Spleen (tissue), 7 donors: ENCODE data around the gene NARF.

Experiments used
- POLR2A ChIP-seq, 3 donors: fragments of 450-650 bp; IDR thresholded peaks; one replicate each; pipeline ENCODE4 v1.5.1; 2017; ENCODE audit warnings: antibody characterized with exemption in 3 of 3, mild to moderate bottlenecking in 1 of 3
- POLR2AphosphoS5 ChIP-seq, 3 donors: sonication (generic); formaldehyde crosslinking; IDR thresholded peaks; one replicate each; pipeline ENCODE4 v1.5.1; 2017; ENCODE audit warnings: antibody characterized with exemption in 3 of 3
- TF ChIP-seq, protein P1 (sequence below), 11 experiments: fragments of 200-600 bp in 7 of 11; fragments of 450-650 bp in 4 of 11; sonication (generic) in 4 of 11; IDR thresholded peaks in 8 of 11; conservative IDR thresholded peaks in 3 of 11; 1 replicate in 7 of 11; 2 replicates in 4 of 11; pipeline versions ENCODE4 v1.4.0 to v1.8.0; 2016 to 2021; ENCODE audit warnings: antibody characterized with exemption in 11 of 11, inconsistent platforms in 4 of 11, mild to moderate bottlenecking in 1 of 11
- donor health status: DM: no; HTN: no; CAD: no; lungs with moderate emphysema.
- donor health status: DM: no; HTN: no; CAD: no.
- donor health status: DM: no; HTN: no; CAD: no.

DNA sequence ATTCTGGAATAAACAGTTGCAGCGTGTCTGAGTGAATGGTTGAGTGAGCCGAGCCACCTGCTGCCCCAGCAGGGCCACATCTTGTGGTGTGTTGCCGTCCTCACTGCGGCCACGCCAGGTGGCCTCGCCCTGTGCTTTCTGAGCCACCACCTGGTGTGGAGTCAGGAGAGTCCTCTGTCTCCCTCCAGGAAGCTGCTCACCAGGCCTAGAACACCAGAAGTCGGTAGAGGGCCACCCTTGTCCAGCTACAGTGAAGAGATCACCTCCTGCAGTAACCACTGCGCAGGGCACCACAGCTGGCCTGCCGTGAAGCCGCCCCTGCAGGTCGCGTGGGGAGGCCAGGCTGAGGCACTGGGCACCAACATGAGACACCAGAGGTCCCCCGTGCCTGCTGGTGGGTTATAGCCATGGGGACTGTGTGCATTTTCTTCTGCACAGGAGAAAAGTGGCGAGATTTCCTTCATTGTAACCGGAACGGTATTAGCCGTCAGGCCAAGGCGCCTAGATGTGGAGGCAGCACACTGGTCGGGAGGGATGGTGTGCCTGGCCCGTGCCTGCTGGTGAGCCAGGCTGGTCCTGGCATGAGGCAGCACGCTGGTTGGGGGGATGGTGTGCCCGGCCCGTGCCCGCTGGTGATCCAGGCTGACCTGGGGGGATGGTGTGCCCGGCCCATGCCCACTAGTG lies 32.1 kb downstream of the NARF start:
- no peak for TF ChIP-seq POLR2A (IDR thresholded peaks at IDR 0.05)
- TF ChIP-seq, protein P1, sequence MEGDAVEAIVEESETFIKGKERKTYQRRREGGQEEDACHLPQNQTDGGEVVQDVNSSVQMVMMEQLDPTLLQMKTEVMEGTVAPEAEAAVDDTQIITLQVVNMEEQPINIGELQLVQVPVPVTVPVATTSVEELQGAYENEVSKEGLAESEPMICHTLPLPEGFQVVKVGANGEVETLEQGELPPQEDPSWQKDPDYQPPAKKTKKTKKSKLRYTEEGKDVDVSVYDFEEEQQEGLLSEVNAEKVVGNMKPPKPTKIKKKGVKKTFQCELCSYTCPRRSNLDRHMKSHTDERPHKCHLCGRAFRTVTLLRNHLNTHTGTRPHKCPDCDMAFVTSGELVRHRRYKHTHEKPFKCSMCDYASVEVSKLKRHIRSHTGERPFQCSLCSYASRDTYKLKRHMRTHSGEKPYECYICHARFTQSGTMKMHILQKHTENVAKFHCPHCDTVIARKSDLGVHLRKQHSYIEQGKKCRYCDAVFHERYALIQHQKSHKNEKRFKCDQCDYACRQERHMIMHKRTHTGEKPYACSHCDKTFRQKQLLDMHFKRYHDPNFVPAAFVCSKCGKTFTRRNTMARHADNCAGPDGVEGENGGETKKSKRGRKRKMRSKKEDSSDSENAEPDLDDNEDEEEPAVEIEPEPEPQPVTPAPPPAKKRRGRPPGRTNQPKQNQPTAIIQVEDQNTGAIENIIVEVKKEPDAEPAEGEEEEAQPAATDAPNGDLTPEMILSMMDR (IDR thresholded peaks at IDR 0.05 in 8 of 11, conservative IDR thresholded peaks at IDR 0.05 in 3 of 11): no peak
- peak in 2 of 3 donors; percentile 53 to 62 for TF ChIP-seq POLR2AphosphoS5 (IDR thresholded peaks at IDR 0.05)
